Measurements from ENCODE around the gene MTR.

MTR gene

DNA sequence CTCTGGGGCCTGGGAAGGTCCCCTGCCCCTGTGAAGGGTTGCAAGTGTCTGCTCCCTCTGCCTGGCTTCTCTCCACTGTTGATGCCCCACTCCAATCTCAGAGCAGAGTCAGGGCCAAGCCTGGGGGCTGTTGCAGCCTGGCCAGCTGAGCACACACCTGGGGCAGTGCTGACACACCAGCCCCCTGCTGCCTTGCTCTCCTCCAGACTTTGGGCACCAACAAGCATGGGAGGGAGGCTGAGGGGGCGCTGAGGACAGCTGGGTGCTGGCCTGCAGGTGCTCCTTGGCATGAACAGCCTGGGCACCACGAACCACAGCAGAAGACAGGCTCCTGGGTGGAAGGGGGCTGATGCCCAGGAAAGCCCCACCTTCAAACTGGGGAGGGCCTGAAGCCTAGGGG, 9.6 kb upstream of the MTR start:
- no peak for DNase-seq

DNA sequence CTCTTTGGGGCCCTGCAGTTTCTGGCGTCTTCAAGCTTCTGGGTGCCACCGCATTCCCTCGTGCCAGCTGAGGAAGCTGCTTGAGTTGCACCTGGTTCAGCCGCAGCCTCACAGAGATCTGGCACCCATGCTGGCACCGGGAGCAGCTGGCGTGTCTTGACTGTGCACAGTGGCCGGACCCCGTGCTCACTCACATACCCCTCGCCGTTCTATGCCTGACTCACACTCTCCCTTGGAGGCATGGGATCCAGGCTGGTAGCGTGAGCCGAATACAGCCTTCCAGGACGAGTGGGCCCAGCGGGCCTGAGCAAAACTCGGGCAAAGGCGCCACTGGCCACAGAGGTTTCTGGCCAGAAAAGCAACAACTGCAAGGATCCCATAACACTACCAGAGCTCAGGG, 8.6 kb upstream of the MTR start:
- DNase-seq = no peak

DNA sequence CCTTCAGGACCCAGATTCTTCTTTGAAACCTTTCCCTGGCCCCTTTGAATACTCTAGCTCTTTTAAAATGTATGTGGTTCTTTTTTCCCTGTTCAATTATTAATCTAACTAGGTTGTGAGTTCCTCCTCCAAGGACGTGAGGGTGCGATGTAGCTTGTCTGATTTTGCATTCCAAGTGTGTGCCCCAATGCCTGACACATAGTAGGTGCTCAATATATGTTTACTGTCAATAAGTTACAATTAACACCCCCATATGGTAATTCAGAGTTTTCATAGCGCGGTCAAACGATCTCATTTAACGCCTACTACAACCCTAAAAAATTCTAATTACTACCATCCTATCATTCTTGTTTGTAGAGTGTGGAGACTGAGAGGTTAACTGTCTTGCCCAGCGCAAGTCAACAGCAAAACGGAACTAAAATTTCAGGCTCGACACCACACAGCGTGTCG, 482 bp upstream of the MTR start:
- no peak for DNase-seq

DNA sequence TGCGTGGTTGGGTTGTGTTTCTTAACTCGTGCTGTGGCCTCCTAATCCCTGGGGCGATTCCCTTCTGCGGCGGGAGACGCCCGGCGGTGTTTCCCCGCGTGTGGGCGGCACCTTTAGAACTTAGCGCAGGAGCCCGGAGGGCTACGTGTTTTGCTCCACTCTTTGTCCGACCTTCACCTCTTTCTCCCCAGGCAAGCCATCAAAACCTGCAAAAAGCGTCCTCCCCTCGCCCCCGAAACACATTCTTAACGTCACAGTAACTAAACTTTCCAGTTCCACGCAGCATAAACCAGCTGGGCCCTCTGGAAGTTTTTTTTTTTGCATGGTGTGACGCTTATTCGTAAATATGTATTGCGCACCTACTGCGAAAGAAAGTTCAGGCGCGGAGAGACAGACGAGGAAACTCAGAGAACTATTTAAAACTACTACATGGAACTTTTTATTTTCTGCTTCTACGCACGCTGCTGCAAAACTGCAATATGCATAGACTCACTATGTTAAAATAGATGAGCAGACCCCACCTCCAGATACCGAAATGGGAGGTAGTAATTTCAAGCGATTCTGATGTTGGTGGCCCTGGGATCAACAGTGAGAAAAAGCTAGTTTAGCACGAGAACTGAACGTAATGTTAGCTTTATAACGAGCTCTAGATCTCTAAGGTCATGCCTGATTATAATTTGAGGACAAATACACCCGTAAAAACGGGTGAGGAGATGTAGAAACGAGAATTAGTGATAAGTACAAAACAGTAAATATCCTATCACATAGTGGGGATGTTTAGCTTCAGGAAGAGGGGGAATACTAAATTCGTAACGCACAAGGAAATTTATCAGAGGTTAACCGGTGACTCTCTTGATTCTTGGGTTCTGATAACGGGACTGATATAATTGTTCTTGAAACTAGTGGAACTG, 920 bp downstream of the MTR start:
- DNase-seq = peak; percentile 24

DNA sequence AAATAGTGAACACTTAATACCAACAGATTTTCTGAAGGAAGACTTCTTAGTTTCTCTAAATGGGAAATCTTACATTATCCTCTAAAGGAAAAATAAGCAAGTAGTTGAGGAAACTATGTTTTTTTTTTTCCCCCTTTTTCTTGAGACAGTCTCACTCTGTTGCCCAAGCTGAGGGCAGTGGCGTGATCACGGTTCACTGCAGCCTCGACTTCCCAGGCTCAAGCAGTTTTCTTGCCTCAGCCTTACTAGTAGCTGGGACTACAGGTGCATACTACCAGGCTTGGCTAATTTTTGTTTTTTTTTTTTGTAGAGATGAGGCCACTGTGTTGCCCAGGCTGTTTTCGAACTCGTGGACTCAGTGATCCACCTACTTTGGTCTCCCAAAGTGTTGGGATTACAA, 3.9 kb downstream of the MTR start:
- DNase-seq = no peak

DNA sequence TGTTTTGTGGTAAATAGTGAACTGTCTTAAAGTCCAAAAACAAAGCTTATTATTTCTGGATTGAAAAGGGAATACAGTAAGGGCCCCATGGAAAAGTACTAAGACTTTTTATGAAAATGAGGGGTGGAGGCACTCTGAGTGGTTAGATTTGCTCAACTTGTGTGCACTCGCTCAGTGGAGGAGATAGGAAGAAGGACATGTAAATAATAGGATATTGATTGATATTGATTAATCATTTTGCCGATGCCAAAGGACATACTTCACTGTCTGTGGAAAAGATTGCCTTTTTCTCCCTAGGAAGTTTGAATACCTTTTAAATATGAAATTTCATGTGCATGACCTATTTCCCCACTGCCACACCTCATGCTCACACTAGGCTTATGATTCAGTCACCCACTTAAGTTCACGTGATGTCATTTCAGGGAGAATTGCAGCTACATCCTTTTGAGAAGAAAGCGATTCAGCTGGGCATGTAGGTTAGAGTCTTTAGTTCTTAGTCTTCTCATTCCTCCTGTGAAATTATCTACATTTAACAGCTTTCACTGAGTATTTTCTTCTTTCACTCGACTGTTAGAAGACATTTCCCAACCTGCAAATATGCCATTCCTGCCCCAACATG, 5.0 kb downstream of the MTR start:
- DNase-seq = no peak

DNA sequence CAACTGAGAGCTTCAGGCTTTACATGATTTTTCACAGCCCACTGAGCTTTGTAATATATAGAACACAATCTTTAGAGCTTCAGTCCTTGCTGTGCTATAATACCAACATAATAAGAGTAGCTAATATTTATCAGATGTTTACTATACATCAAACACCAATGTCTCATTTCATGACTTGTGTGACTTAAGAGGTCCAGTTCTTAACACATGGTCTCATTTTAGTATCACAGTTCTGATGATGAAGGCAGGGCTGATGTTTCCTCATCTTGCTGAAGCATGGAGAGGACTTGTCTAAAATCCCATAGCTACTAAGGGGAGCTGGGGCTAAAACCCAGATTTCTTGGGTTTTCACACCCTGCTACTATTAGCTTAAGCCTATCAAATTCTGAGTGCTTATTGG, 5.5 kb downstream of the MTR start:
- no peak for DNase-seq

DNA sequence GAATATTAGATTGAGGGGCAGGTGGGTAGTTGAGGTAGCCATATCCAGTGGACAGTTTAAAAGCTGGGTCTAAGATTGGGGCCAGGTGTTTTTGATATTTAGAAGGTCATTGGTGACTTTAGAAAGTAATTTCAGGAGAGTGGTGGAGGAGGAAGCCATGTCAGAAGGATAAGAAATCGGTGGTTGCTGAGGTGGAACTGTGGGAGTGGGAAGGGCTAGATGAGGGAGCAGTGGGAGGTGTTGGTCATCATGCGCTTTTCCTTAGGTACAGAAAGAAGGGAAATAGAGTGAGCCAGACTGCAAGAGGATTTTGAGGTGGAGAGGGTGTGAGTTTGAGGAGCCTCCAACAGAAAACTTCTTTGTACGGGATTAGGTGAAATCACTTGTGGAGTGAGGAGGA, 7.2 kb downstream of the MTR start:
- no peak for DNase-seq

DNA sequence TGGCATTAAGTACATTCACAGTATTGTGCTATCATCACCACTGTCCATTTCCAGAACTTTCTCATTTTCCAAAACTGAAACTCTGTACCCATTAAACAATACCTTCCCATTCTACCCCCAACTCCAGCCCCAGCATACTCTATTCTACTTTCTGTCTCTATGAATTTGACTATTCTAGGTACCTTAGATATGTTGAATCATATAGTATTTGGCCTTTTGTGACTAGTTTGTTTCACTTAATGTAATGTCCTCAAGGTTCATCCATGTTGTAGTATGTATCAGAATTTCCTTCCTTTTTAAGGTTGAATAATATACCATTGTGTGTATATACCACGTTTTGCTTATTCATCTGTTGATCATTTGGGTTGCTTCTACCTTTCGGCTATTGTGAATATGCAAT, 11.5 kb downstream of the MTR start:
- DNase-seq = no peak

DNA sequence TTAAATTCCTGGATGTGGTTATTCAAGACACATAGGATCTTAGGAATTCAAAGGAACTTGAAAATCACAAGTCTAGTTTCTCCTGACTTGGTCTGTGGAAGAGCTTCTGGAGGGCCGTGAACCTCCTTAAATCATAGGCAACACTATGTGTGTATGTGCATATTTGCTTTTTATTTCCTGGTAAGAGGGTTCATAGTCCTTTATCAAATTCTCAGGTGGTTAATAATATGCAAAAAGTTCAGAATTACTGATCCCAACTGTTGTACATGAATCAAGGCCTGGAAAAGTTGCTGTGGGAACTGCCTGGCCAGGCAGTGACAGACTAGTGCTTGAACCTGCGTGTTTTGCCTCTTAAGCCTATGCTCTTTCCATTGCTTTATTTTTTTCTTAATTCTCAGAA, 12.9 kb downstream of the MTR start:
- DNase-seq = no peak

DNA sequence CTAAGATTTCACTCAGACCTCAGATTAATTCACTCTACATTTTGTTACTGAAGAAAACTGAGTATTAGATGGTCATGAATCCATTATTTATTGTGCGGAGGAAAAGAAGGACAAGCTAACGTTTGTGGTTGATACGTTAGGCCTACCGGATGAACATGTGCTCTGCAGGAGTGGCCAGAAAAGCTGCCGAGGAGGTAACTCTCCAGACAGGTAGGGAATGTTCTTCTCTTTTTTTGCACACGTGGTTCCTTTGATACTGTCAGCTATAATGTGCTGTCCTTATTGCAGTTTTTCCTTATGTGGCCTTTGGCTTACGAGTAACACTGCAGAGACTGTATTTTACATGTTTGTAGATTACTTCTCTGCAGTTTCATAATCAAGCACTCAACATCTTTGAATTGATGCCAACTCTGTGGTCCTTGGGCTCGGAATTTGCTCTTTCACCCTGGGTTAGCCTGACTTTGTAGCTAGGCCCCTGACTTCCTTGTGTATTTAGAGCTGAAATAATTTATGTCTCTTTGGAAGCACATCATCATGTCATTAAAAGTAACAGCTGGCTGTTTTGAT, 13.6 kb downstream of the MTR start:
- peak; percentile 86 for DNase-seq

DNA sequence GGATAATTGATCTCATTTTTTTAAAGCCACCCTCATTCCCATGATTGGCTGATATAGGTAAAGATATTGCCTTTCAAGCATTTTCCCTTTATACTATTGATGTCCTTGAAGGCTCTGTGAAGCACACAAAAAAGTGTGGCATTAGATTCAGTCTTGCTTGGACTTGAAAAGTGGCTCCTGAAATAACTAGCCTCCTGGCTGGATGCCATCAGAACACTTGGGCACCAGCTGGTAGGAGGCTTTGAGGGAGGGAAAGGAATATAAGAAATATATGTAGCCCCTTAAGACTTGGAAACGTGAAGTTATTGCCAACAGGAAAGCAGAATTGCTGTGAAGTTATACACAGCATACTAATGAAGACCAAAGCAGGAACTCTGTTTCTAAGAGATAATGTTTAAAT, 14.1 kb downstream of the MTR start:
- DNase-seq = peak; percentile 90

DNA sequence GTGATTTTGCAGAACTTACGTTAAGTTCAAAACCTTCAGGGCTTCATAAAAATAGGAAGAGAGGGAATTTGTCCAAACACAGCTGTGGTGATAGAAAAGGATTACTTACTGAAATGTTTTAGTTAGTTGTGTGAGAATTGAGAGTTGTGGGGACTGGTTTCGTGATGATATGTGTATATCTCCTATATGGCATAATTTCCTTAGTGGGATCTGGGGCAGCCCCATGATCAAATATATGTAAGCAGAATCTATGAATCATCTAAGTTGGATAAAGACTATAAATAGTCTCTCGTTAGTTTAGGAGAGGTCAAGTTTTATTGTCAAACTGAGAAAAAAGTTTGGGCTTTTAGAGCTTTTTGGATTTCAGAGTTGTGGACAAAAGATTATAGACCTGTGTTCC, 14.9 kb downstream of the MTR start:
- no peak for DNase-seq

DNA sequence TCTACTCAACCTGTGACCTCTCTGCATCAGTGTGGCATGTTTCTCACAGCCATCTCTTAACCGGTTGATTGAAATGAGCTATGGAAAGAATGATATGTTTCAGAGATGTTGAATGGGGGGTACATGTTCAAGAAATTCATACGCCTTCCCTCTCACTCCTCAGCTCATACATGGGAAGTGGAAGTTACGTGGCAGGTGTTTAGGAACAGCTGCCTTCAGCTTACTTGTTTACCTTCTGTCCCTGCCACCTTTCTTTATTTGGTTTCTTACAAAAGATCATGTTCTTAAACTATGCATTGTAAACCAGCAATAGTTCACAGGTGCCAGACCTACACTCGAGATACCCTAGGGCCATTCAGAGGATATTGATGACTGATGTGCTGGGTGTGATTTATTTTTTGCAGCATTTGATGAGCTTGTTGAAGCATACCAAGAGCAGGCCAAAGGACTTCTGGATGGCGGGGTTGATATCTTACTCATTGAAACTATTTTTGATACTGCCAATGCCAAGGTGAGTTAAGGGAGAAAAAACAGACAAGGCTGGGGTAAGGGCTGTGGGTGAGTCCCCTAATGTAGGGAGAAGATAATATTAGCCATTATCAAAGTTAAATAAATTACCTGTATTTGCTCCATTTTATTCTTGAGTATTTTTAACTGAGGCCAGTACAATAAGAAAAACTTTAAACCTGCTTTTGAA, 17.4 kb downstream of the MTR start:
- DNase-seq = no peak

DNA sequence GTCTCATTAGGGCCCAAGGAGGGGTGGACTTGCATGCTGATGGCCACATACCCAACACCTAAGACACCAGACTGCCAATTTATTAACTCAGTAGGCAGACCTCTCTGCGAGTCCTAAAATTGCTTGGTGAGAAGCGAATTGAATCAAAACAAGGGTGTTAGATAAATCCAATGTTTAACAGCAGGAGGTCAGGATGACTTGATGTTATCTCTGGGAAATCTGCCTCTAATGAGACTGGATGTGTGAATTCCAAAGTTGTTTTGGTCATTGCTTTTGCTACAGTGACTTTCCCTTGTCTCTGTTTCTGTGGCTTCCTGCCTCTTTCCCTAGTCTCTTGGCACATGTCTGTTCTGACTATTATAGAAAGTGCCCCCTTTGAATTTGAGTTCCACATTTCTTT, 20.8 kb downstream of the MTR start:
- no peak for DNase-seq

DNA sequence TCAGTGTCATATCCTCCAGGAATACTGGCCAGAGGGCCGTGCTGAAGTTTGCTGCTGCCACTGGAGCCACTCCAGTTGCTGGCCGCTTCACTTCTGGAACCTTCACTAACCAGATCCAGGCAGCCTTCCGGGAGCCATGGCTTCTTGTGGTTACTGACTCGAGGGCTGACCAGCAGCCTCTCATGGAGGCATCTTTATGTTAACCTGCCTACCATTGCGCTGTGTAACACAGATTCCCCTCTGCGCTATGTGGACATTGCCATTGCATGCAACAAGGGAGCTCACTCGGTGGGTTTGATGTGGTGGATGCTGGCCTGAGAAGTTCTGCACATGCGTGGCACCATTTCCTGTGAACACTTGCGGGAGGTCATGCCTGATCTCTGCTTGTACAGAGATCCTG, 24.8 kb downstream of the MTR start:
- no peak for DNase-seq

DNA sequence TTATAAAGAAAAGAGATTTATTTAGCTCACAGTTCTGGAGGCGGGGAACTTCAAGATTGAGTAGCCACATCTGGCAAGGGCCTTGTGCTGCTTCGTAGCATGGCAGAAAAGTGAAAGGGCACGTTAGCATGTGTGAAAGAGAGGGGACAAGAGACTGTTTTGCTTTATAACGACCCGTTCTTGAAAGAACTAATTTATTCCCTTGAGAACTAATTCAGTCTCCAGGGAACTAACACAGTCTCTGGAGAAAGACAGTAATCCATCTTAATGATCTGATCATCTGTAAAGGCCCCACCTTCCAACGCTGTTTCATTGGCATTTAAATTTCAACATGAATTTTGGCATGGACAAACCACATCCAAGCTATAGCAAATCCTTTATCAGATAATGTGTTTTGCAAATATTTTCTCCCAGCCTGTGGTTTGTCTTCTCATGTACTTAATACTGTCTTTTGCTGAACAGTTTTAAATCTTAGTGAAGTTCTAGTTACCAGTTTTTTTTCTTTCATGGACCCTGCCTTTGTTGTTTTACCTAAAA, 26.1 kb downstream of the MTR start:
- no peak for DNase-seq

DNA sequence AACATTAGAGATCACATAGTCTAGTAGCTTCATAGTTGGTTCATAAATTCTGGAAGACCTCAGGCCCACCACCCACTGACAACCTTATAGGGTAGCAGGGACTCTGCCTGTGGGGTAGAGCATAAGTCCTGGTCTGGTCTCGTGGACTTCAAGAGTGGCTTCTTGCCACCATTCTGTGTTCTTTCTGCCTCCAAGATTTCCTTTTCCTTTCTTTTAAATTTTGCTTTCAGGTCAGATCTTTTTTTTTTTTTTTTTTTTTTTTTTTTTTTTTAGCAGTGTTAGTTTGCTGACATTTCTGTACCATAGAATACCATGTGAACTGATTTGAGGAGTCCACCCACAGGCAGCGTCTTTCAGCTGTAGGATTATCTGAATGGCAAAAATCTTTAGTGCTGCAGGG, 28.5 kb downstream of the MTR start:
- DNase-seq = no peak

DNA sequence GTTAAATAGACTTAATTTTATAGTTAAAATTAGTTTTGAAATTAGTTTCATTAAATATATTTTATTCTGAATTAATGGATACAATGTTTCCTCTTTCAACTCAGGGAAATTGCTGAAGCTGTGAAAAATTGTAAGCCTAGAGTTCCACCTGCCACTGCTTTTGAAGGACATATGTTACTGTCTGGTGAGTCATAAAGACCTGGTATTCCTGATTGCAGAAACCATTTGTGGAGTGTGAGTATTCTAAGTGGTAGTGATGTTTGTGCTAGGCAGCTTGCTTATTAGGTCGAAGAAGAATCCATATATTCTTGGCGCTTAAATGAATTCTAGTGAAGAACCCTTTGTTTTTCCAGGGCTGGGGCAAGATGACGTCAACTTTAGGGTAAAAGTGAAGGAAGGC, 34.0 kb downstream of the MTR start:
- DNase-seq = no peak

DNA sequence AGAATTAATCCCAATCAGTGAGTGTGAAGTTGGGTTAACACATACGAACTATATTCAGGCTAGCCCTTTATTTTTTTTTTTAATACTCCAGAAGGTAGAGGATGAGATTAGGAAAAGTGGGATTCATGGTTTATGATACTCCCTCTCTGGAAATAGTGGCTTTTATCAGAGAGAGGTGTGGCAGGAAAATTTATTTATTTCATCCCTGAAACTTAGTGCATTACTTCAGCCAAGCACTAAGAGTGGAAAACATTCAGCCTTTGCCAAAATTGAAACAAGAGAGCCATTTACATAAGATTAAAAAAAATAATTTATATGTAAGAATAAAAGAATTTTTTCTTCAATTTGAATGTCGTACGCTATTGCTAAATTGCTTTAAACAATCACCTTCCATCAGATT, 35.0 kb downstream of the MTR start:
- DNase-seq = no peak

DNA sequence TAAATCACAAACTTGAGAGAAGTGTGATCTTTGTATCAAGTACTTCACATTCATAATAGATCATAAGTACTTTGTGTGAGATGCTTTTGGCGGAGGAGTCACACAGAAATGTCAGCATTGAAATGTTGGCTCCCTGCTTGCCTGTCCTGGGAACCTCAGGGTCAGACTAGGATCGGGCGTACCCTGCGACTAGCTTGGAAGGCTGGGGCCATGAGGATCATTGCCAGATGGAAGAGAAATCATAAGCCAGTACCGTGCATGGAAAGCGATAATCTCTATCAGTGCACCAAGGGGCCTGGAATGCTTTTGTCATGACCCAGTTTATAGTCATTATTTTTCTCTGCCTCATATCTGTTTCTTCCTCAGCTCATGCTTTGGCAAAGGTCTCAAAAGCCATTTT, 35.5 kb downstream of the MTR start:
- DNase-seq = no peak

DNA sequence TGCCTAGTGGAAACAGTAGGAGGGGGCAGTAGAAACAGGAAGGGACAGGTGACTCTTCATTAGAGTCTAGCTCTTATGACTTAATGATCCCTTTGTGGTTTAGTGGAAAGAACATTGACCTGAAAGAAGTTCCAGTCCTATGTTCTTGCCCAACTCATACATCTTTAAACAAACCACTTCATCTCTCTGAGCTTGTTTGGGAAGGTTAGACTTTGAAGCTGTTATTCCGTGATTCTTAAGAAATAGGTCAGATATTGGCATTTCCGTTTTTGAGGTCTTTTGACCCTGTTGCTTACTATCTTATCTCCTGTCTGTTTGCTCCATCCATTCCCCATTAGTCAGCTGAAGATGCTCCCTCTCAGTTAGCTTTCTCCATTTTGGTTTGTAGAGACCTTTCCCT, 38.5 kb downstream of the MTR start:
- no peak for DNase-seq

DNA sequence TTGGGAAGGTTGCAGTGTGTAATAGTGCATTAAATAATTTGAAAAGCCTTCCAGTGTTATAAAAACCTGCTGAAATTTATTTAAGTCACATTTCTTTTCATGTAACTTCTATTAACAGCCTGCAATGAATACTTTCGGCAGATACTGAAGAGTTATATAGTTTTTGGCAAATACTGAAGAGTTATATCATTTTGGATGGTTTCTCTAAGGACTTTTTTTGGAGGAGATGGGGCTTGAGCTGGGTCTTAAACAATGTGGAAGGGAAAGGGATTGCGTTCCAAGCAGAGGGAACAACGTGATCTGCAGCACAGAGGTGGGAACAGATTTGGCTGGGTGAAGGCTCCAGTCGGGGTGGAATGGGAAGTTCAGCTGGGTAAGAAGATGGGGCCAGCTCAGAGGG, 39.8 kb downstream of the MTR start:
- no peak for DNase-seq

DNA sequence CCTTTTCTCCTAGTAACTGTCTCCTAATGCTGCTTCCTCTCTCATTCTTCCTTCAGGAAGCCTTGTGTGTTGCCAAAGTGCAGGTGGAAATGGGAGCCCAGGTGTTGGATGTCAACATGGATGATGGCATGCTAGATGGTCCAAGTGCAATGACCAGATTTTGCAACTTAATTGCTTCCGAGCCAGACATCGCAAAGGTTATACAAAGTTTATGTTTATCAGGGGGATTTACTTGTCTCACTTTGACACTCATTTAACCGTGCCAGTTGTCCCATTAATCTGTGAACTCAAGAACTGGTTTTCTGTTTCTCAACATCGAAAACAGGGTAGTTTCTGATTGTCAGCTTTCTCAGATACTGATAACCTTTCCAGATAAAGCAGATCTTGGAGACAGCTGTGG, 40.4 kb downstream of the MTR start:
- no peak for DNase-seq
